Heart right ventricle (tissue), 16 donors: Measurements from ENCODE around the gene POLD3. TPM values are rescaled to one million over a fixed set of nuclear protein-coding genes. Genes with fewer than 3 reads are reported as not detected.

Experiments used
- ATAC-seq, 8 donors: fragments of 200-7000 bp; cut with Tn5 transposase; one replicate each; pipeline ENCODE4 v1.9.1; 2020; ENCODE audit warnings: mild to moderate bottlenecking in 8 of 8, moderate library complexity in 8 of 8, moderate number of reproducible peaks in 1 of 8
- DNase-seq, 2 donors: peaks; one replicate each; pipeline ENCODE4 v3.0.0-alpha.2; 2020
- H3K27ac ChIP-seq, 10 donors: fragments of 200-600 bp; sonication (generic) in 2 of 10; one replicate each; pipeline versions ENCODE4 v1.5.0 to v1.8.0; 2020 to 2022; ENCODE audit warnings: mild to moderate bottlenecking in 3 of 10
- H3K27me3 ChIP-seq, 7 donors: fragments of 200-600 bp; one replicate each; pipeline ENCODE4 v1.8.0; 2021 to 2022; ENCODE audit warnings: mild to moderate bottlenecking in 2 of 7
- H3K36me3 ChIP-seq, 9 donors: fragments of 200-600 bp; sonication (generic) in 1 of 9; one replicate each; pipeline versions ENCODE4 v1.5.0 to v1.8.0; 2020 to 2022; ENCODE audit warnings: mild to moderate bottlenecking in 2 of 9
- H3K4me1 ChIP-seq, 9 donors: fragments of 200-600 bp; sonication (generic) in 1 of 9; one replicate each; pipeline versions ENCODE4 v1.5.0 to v1.8.0; 2020 to 2022; ENCODE audit warnings: mild to moderate bottlenecking in 4 of 9
- H3K4me3 ChIP-seq, 10 donors: fragments of 200-600 bp; sonication (generic) in 2 of 10; one replicate each; pipeline versions ENCODE4 v1.5.0 to v1.8.0; 2020 to 2022; ENCODE audit warnings: mild to moderate bottlenecking in 7 of 10, moderate library complexity in 2 of 10
- H3K9me3 ChIP-seq, 11 donors: fragments of 200-600 bp in 10 of 11; sonication (generic) in 2 of 11; one replicate each; pipeline versions ENCODE4 v1.5.0 to v1.8.0; 2013 to 2022; ENCODE audit warnings: mild to moderate bottlenecking in 2 of 11, control low read depth in 1 of 11, moderate library complexity in 1 of 11
- WGBS, 2 donors: extraction: QIAGEN DNeasy Blood & Tissue Kit; methylation state at CpG; one replicate each; pipeline ENCODE4 v1.1.7; 2013; ENCODE audit warnings: inconsistent platforms in 1 of 2; 5-methylcytosine and 5-hydroxymethylcytosine counted together
- intact Hi-C, 10 donors: fragments of 100-400 bp; cut with DNase I; formaldehyde crosslinking; loops; one replicate each; pipeline versions ENCODE4 v1.11.1 to v1.14.2; 2022
- polyA plus RNA-seq, 2 donors: library from polyadenylated mRNA; stranded (reverse); fragments of 200-250 nt; gene quantifications; one replicate each; pipeline ENCODE4 v1.2.3, GENCODE V29; 2013
- total RNA-seq, 10 donors: library from RNA; stranded (reverse); fragmentation: NEBNext Ultra II Directional in 3 of 10; extraction: Animal tissue kit (Norgen Biotek cat#: 25700) in 3 of 10; gene quantifications; one replicate each; pipeline versions ENCODE4 v1.2.1 to v1.2.4, GENCODE V29; 2021 to 2023
- TF ChIP-seq, protein P1 (sequence below), 9 donors: fragments of 200-600 bp; sonication (generic) in 2 of 9; IDR thresholded peaks; one replicate each; pipeline versions ENCODE4 v1.5.0 to v1.8.0; 2021 to 2022; ENCODE audit warnings: antibody characterized with exemption in 9 of 9, mild to moderate bottlenecking in 5 of 9, moderate library complexity in 1 of 9
- donor health status: Arrhythmogenic right ventricular cardiomyopathy.
- donor health status: ischemic (EF 13 %, LVEDD 7.1; RV severe dilation, severe dysfunction).
- donor health status: healthy with polysubstance abuse.
- donor health status: DM: no; HTN: yes; CAD: no.
- donor health status: DM: no; HTN: no; CAD: no.
- donor health status: ischemic (EF 25% LVEDD 6.9; RV normal size, moderate dysfunction).
- donor health status: ischemic (EF 25% LVEDD 5.7; RV mildly dilated, moderate dysfunction).
- donor health status: healthy.
- donor health status: DM: yes; HTN: yes; CAD: no.
- donor health status: Ischemic cardiomyopathy.
- donor health status: ischemic (EF 35%, LVEDD 5.7; RV mildly dilated, moderate dysfunction).
- donor health status: nonischemic (EF 11% LVEDD 7.7; RV severe dilation, severe dysfunction).
- donor health status: DM: yes; HTN: yes; CAD: no.
- donor health status: PGD.
- donor health status: ischemic (EF 29% LVEDD 5.4; RV normal size, mild dysfunction).
- donor health status: nonischemic (EF 23%, LVEDD 6.1; RV moderate dilation, normal function).

POLD3 gene
- total and polyA plus RNA-seq, 12 donors, result 4.7 to 8.8 (median 7.9) TPM

DNA sequence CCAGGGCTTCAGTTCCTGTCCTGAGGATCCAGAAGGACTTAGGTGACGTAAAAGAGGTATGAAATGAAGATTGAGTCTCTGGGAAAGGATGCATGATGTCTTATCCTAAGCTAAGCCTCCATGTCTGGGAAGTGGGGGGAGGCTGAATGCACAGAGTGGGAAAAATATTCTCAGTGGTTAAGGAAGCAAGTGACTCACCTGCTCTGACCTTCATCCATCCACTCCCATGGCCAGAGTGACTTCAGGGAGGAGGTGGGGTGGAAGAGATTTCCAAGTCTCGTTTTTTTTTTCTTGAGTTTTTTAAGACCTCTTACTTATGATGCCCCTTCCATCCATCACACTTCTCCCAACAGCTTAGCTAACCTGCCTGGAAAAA lies 32.5 kb upstream of the POLD3 start:
- H3K9me3 ChIP-seq, result peaks cover 0 to 18% (median 5%) of the 10 kb centered on the region in 11 donors
- H3K27ac ChIP-seq, result peak overlapping the region in 5 of 10 donors; percentile 3 to 62 (median 55)
- TF ChIP-seq, protein P1, sequence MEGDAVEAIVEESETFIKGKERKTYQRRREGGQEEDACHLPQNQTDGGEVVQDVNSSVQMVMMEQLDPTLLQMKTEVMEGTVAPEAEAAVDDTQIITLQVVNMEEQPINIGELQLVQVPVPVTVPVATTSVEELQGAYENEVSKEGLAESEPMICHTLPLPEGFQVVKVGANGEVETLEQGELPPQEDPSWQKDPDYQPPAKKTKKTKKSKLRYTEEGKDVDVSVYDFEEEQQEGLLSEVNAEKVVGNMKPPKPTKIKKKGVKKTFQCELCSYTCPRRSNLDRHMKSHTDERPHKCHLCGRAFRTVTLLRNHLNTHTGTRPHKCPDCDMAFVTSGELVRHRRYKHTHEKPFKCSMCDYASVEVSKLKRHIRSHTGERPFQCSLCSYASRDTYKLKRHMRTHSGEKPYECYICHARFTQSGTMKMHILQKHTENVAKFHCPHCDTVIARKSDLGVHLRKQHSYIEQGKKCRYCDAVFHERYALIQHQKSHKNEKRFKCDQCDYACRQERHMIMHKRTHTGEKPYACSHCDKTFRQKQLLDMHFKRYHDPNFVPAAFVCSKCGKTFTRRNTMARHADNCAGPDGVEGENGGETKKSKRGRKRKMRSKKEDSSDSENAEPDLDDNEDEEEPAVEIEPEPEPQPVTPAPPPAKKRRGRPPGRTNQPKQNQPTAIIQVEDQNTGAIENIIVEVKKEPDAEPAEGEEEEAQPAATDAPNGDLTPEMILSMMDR (IDR thresholded peaks at IDR 0.05), result no peak
- H3K27me3 ChIP-seq, result no peaks in the 10 kb centered on the region
- ATAC-seq, result peak in 3 of 8 donors; percentile 33 to 67 (median 42)
- DNase-seq, result no peak
- H3K4me3 ChIP-seq, result no peak overlapping the region
- intact Hi-C loops, result loop anchor here in 5 of 10 donors (5.0 to 10.0 kb wide), 4 partner anchors 38 to 305 kb away; no protein-coding TSS in a partner anchor
- peaks cover 0 to 16% (median 0%) of the 10 kb centered on the region in 9 donors for H3K4me1 ChIP-seq
- H3K36me3 ChIP-seq, result no peaks in the 10 kb centered on the region
- WGBS, 2 donors, result 57 to 59% methylated on average over 2 of the region's 2 CpGs

GRCh38 chr11:74566146-74566960 lies 26.0 kb upstream of the POLD3 start:
- intact Hi-C loops, result loop anchor here in 5 of 10 donors (5.0 to 10.0 kb wide), 3 partner anchors 104 to 312 kb away; no protein-coding TSS in a partner anchor
- no peak for DNase-seq
- TF ChIP-seq, protein P1 (IDR thresholded peaks at IDR 0.05), result no peak
- H3K27me3 ChIP-seq, result no peaks in the 10 kb centered on the region
- H3K9me3 ChIP-seq, result peaks cover 0 to 7% (median 2%) of the 10 kb centered on the region in 11 donors
- 86 to 90% methylated on average over 5 of the region's 5 CpGs for WGBS, 2 donors
- ATAC-seq, result no peak
- H3K4me1 ChIP-seq, result no peaks in the 10 kb centered on the region
- no peak overlapping the region for H3K4me3 ChIP-seq
- no peak overlapping the region for H3K27ac ChIP-seq
- no peaks in the 10 kb centered on the region for H3K36me3 ChIP-seq

- TF ChIP-seq, protein P1 (IDR thresholded peaks at IDR 0.05), result no peak
- no peak for DNase-seq
- no peak for ATAC-seq
- Histone ChIP-seq H3K27ac (no peak overlapping the region), H3K9me3 (no peaks in the 10 kb centered on the region), H3K4me3 (no peak overlapping the region), H3K27me3 (peaks cover 0 to under 1% (median 0%) of the 10 kb centered on the region in 7 donors), H3K36me3 (no peaks in the 10 kb centered on the region), H3K4me1 (no peaks in the 10 kb centered on the region)
- intact Hi-C loops, result loop anchor here in 5 of 10 donors (2.0 to 10.0 kb wide), 4 partner anchors 106 to 313 kb away; no protein-coding TSS in a partner anchor
- WGBS, 2 donors, result 87 to 89% methylated on average over 1 of the region's 1 CpG
Measured at GRCh38 chr11:74568028-74568427, 24.4 kb upstream of the POLD3 start.

DNA sequence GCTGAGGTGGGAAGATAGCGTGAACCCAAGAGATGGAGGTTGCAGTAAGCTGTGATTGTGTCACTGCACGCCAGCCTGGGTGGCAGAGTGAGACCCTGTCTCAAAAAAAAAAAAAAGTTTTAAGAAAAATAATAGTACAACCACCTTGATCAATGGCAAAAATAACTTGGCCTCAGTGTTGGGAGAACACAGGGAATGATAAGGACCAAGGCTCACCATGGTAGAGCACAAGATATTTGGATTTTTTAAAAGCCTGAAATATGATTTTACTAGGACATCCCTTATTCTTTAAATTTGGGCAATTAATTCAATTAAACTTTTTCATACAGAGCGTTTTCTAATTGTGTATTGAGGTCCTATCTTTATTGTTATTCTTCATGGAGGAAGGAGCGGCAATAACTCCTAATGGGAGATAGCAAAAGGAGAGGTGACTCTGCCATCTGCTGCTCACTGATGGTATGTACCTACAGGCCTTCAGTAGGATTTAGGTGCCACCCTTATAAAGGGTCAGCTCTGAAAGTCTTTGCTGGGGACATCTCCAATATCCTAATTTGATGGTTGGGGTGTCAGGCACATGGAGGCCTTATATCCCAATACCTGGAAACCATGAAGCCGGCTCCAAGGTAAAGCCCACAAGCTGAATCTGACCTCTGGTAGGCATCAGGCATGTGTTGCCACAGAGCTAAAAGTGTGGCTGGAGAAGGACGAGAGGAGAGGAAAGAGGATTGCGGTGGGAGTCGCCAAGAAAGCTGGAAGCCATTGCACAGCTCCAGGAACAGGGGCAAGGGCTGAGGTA lies 21.9 kb upstream of the POLD3 start:
- WGBS, 2 donors, result 56 to 69% methylated on average over 8 of the region's 8 CpGs
- peak in 7 of 8 donors; percentile 74 to 86 (median 78) for ATAC-seq
- H3K36me3 ChIP-seq, result no peaks in the 10 kb centered on the region

More for the DNA sequence above, 21.9 kb upstream of the POLD3 start:
- TF ChIP-seq, protein P1 (IDR thresholded peaks at IDR 0.05), result peak; percentile 51 to 78 (median 76)
- Histone ChIP-seq H3K4me3 (no peak overlapping the region), H3K9me3 (no peaks in the 10 kb centered on the region), H3K4me1 (no peaks in the 10 kb centered on the region), H3K27ac (no peak overlapping the region), H3K27me3 (peaks cover 0 to 7% (median 0%) of the 10 kb centered on the region in 7 donors)
- intact Hi-C loops, result loop anchor here (1.0 to 10.0 kb wide), 9 partner anchors 116 to 316 kb away; no protein-coding TSS in a partner anchor
- peak in 1 of 2 donors; percentile 34 for DNase-seq
